KG1 (cell line): ENCODE measurements around the gene KIF26B.

Source experiments
- DNase-seq: peaks from one replicate; lab custom pipeline; 2025; lab: John Stamatoyannopoulos, UW

KIF26B gene

DNA sequence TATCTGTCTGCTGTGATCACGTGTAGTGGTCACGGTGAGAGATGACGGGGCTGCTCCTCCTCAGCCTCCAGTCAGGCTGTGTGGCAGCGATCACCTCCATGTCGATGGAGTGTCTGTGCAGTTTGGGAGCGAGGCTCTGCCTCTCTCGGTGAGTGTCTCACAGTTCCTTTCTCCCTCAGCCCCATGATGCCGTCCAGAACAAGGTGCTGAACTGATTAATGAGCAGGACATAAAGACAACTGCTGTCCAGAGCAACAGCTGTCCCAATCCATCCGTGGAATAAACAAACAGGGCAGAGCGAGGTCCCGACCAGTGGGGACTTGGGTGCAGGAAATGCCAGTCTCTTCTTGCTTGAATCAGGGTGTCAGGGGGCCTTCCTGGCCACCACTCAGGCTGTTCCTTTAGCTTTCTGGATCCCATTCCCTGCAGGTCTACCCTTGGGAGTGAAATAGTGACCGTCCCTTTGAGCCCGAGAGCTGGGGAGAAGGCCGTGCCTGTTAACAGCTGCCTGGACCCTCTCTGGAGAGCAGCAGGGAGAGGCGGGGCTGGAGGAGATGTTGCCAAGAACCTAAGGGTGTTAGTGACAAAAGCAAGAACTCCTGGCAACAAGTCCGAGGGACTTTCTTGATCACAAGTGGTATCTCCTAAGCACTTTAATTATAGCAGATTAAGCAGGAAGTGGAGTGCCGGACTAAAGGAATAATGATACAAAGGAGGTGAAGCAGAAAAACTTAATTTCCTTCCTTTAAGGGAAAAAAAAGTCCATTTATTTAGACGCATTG is 443.9 kb downstream of the KIF26B start:
- DNase-seq, result no peak

GRCh38 chr1:245599371-245600174 is 444.8 kb downstream of the KIF26B start:
- DNase-seq, result no peak

GRCh38 chr1:245600658-245601057 is 445.9 kb downstream of the KIF26B start:
- no peak for DNase-seq

GRCh38 chr1:245603311-245603865 is 448.6 kb downstream of the KIF26B start:
- DNase-seq, result no peak

GRCh38 chr1:245604979-245605378 is 450.2 kb downstream of the KIF26B start:
- DNase-seq, result no peak

DNA sequence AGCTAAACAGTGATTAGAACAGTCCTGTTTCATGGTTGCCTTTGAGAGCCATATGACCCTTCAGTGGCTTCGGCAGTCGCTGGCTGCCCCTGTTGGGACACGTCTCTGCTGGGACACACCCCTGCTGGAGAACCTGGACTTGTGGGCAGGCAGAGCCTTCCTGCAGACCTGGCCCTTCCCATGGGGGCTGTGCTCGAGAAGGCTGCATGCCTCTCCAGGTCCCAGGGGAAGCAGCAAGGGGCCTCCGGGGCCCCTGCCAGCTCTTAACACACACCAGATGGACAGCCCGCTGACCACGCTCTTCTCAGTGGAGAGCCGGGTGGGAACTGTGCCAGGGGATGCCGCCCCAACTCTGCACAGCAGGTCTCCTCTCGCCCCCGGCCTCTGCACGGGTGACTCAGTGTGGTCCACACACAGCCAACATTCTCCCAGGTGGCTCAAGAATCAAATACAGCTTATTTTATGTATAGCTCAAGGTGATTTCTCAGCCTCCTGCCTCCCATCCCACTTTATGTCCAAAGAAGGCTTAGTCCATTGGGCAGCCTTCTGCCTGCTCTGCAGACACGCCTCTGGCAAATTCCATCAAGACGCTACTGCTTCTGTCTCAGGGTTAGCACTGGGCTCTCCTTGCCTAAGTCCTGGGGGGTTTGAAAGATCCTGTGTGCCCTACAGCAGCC is 450.8 kb downstream of the KIF26B start:
- DNase-seq, result no peak

DNA sequence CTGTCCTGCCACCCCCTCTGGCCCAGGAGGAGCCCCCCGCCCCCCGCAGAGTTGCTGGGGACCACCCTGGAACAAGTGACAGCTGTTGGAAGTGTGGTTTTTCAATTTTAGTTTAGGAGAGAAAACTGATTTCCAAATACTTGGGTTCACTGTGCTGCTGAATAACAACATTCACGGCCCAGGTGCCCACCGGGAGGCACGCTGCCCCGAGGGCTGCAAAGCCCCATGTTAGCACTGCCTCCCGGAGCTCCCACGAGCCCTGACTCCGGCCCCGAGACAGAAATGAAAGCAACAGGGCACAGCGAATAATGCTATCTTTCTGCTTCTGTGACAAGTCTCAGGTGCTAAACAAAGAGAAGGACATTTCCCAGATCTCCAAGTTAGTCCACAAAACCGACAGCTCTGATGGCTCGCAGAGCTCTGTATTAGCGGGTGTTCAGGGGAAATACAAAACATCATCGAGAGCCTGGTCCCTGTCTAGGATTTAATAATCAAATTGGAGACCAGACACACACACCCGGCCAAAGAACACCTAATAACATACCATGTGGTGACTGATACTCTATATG is 451.5 kb downstream of the KIF26B start:
- no peak for DNase-seq

DNA sequence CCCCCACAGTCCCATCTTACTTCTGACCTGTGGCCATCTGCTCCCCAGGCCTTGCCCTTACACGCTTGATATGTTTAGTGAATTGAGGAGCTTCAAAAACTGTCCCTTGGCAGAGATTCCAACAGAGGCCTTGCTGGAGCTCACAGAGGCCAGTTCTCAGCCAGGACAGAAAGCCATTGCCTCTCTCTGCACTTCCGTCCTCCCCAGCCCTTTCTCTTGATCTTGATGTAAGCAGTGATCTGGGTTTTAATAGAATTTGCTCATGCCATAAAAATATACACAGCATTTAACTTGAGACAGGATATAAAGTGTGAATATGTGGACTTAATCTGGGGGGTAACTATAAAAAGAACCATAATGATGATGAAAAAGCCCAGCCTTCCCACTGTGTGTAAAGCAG is 453.5 kb downstream of the KIF26B start:
- DNase-seq, result no peak

GRCh38 chr1:245609354-245610150 is 454.8 kb downstream of the KIF26B start:
- DNase-seq, result no peak

- DNase-seq, result no peak
Measured at GRCh38 chr1:245611251-245611650, 456.5 kb downstream of the KIF26B start.

DNA sequence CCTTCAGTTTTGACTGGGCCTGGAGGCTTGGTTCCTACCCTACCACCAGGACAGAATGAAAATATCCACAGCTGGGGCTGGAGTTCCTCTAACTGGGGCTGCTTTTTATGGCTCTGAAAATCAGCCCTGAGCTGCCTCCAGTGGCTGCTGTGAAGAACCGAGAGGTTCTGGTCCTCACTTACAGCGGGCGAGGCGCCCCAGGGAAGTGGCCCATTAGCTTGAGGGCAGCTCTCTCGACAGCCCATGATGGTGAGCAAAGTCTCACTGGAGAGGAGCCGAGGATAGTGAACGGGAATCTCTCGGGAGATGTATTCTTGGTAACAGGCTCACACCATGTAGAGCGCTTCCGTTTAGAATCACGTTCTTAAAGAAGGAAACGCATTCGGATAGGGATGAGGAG is 459.7 kb downstream of the KIF26B start:
- no peak for DNase-seq

DNA sequence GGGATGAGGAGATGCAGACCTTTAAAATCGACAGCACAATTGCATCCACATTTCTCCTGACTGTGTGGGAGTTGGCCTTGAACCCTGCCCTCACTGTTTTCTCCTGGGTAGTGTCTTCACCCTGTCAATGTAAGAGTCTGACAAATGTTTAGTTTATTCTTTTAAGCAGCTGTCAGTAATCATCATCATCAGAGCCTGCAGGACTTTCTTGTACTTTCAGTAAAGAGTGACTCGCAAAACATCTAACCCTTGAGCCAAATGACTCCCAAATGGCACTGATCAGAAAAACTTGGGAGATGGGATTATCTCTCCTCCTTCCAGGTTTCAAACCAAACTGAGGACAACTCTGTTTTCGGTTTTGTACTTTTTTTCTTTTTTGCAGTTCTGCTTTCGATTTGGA is 460.2 kb downstream of the KIF26B start:
- no peak for DNase-seq

GRCh38 chr1:245621589-245621988 is 466.8 kb downstream of the KIF26B start:
- DNase-seq, result no peak

- DNase-seq, result no peak
Measured at GRCh38 chr1:245622332-245623014, 467.7 kb downstream of the KIF26B start.

DNA sequence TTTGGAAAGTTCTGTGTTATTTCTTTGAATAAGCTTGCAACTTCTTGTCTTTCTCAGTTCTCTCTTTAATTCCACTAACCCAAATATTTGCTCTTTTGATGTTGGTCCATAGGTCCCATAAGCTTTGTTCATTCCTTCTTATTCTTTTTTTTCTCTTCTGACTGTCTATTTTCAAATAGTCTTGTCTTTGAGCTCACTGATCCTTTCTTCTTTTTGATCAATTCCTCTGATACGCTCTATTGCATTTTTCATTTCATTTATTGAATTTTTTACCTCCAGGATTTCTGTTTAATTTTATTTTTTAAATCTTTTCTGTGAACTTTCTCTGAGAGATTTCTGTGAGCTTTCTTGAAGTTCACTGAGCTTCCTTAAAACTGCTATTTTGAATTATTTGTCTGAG is 486.6 kb downstream of the KIF26B start:
- no peak for DNase-seq

DNA sequence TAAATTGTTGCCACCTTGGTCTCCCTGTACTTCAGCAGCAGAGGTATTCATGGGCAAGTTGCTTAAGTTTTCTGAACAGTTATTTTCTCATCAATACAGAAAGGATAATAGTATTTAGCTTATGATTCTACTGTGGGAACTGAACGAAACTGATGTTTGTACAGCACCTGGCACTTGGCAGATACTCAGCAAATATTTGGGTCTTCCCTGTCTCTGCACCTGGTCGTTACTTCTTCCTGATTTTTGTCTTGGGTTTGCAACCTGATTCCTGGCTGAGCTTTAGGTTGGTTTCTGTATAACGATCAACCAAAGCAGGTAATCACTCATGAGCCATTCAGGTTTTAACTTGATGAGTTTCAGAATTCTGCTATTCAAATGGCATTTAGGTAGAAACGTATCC is 490.6 kb downstream of the KIF26B start:
- no peak for DNase-seq

DNA sequence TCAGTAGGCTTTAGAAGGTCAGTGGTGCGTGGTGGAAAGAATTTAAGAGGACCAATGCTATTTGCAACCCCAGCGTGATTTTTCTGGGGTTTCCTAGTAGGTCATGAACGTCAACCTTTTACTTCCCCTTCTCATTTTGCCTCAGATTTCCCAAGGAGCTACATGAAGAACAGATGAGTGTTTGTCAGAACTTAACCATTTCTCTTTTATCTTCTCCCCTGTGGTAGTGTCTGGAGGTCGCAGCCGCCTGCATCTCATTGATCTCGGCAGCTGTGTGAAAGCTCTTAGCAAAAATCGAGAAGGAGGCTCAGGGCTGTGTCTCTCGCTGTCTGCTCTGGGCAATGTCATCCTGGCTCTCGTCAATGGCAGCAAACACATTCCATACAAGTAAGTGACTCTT is 491.1 kb downstream of the KIF26B start:
- no peak for DNase-seq

DNA sequence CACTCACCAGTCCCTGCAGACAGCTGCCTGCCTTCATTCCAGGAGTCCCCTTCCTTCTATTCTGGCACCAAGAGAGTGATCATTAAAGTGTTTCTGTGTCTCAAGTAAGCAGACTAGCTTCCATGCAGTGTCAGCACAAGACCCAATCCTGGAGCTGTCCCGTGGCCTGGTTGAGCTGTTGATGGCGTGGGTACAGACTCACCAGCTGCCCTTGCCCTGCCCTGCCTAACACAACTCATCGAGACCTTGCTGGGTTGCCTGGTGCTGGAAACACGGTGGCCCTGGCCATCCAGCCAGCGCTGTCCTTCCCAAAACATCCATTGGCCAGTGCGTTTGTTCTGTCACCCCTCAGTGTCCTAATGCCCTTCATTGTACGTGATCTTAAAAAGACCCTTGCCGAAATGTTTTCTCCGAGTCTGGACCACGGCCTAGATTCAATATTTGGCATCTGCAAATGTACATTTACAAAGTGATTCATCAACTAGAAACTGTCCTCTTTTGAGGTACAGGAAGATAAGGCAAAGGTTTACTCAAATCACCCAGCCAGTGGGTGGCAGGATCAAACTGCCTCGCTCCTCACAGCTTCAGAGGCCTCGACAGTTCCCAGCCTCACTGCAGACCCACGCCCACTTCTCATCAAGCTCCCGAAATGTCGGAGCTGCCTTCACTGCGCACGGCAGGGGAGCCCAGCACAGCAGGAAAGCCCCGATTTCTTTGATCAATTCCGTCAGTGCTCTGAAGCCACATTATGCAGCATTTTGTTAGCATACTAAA is 494.2 kb downstream of the KIF26B start:
- no peak for DNase-seq

GRCh38 chr1:245649666-245650065 is 494.9 kb downstream of the KIF26B start:
- DNase-seq, result no peak

DNA sequence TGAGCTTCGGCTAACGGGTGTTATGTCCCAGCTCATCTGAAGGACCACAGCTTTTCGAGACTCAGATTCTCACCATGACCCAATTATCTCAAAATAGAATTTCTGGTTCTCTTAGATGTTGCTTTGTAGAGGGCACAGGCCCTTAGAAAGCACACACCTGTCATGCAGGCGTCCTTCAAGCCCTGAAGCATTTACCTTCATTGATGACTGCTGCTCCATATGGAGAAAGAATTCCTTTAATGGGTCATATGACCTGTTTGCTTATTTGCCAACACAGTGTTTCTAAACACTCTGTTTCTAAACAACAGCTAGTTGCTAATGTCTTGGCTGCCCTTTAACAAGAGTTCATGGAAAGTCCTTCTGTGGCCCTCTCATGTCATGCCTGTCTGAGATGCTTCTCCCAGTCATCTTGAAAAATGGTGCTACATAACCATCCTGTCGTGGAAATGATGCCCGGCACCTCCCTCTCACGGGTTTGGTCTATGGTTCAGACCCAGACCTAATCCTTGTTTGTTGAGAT is 495.7 kb downstream of the KIF26B start:
- no peak for DNase-seq
